HCT116 (cell line): ENCODE data around the gene TBCD. TPM values are rescaled to one million over a fixed set of nuclear protein-coding genes. Genes with fewer than 3 reads are reported as not detected.

Experiments used
- ATAC-seq: fragments of 200-7000 bp; cut with Tn5 transposase; 2 replicates; pipeline ENCODE4 v1.9.1; 2020; ENCODE audit warnings: mild to moderate bottlenecking, moderate library complexity
- BruUV-seq: library from RNA; stranded (reverse); fragments of 400-500 nt; replicated peaks from 2 replicates; lab custom pipeline; 2021; lab: Mats Ljungman, UMichigan
- CTCF ChIA-PET: fragments of 300-600 bp; sonication (Branson Sonifier 250); formaldehyde crosslinking; loops from one replicate; lab custom pipeline; 2021; ENCODE audit warnings: antibody characterized with exemption; lab: Charles Lee
- POLR2A ChIA-PET: fragments of 300-600, 350-600 bp; sonication (Branson Sonifier 250); formaldehyde crosslinking; loops from one replicate; lab custom pipeline; 2021; ENCODE audit warnings: antibody characterized with exemption; lab: Charles Lee
- RAD21 ChIA-PET, 2 experiments: fragments of 300-600 bp; sonication (Branson Sonifier 250); formaldehyde crosslinking; loops; one replicate each; lab custom pipeline; 2023; ENCODE audit warnings: low total read pairs in 2 of 2; ENCODE audit not compliant: uncharacterized antibody in 2 of 2, unreplicated experiment in 2 of 2, low non-redundant PET in 1 of 2; lab: Charles Lee
- DNase-seq: peaks from one replicate; pipeline ENCODE4 v3.0.0-alpha.2; 2010; ENCODE audit warnings: low read depth, low spot score
- H2AFZ ChIP-seq: fragments of 200-600 bp; shearing (Covaris generic), sonication (generic); 2 replicates; pipeline ENCODE4 v1.6.1; 2017; ENCODE audit warnings: low read depth, mixed run types, mixed read lengths, antibody characterized with exemption, low read length; ENCODE audit not compliant: poor library complexity, severe bottlenecking
- H3K27ac ChIP-seq: 2 replicates; pipeline ENCODE4 v1.5.1; 2012; ENCODE audit warnings: low read depth, low read length
- H3K27me3 ChIP-seq: fragments of 200-600 bp; sonication (generic); 2 replicates; pipeline ENCODE4 v1.6.1; 2016; ENCODE audit warnings: mixed run types, low read length, mixed read lengths; ENCODE audit not compliant: insufficient read depth
- H3K36me3 ChIP-seq, 2 experiments: fragments of 200-500 bp in 1 of 2; fragments of 200-600 bp in 1 of 2; sonication (Bioruptor generic) in 1 of 2; sonication (generic) in 1 of 2; 2 replicates each; pipeline versions ENCODE4 v1.5.1 to v1.6.1; 2014 to 2016; ENCODE audit warnings: low read length in 2 of 2, inconsistent platforms in 1 of 2, mixed read lengths in 1 of 2, mixed run types in 1 of 2; ENCODE audit not compliant: insufficient read depth in 2 of 2, control insufficient read depth in 1 of 2
- H3K4me1 ChIP-seq, 2 experiments: fragments of 200-600 bp in 1 of 2; sonication (generic) in 1 of 2; 2 replicates each; pipeline versions ENCODE4 v1.5.1 to v1.6.1; 2012 to 2017; ENCODE audit warnings: low read length in 2 of 2, inconsistent platforms in 1 of 2, mild to moderate bottlenecking in 1 of 2, mixed read lengths in 1 of 2, mixed run types in 1 of 2, moderate library complexity in 1 of 2; ENCODE audit not compliant: insufficient read depth in 2 of 2, control insufficient read depth in 1 of 2
- H3K4me2 ChIP-seq: fragments of 200-600 bp; sonication (generic); 2 replicates; pipeline ENCODE4 v1.6.1; 2017; ENCODE audit warnings: mixed run types, low read length, mixed read lengths
- H3K4me3 ChIP-seq, 2 experiments: fragments of 200-600 bp in 1 of 2; sonication (generic) in 1 of 2; replicated peaks in 1 of 2; 2 replicates each; pipeline ENCODE4 v1.5.1; 2011 to 2016; ENCODE audit warnings: low read length in 2 of 2, control low read depth in 1 of 2, low read depth in 1 of 2, mild to moderate bottlenecking in 1 of 2, mixed read lengths in 1 of 2, mixed run types in 1 of 2
- H3K79me2 ChIP-seq: fragments of 200-600 bp; sonication (generic); 2 replicates; pipeline ENCODE4 v1.6.1; 2017; ENCODE audit warnings: mild to moderate bottlenecking, mixed run types, low read length, moderate library complexity, mixed read lengths; ENCODE audit not compliant: insufficient read depth
- H3K9ac ChIP-seq: fragments of 200-600 bp; sonication (generic); 2 replicates; pipeline ENCODE4 v1.6.1; 2016; ENCODE audit warnings: low read length, mixed read lengths
- H3K9me2 ChIP-seq: fragments of 200-600 bp; sonication (generic), shearing (Covaris generic); 2 replicates; pipeline ENCODE4 v1.6.1; 2017; ENCODE audit warnings: mixed run types, mild to moderate bottlenecking, moderate library complexity; ENCODE audit not compliant: insufficient read depth
- H3K9me3 ChIP-seq, 2 experiments: fragments of 200-500 bp in 1 of 2; fragments of 200-600 bp in 1 of 2; sonication (Bioruptor generic) in 1 of 2; sonication (generic) in 1 of 2; 2 replicates each; pipeline ENCODE4 v1.6.1; 2014 to 2017; ENCODE audit warnings: low read length in 2 of 2, mixed read lengths in 2 of 2, inconsistent platforms in 1 of 2, low read depth in 1 of 2, mild to moderate bottlenecking in 1 of 2, mixed run types in 1 of 2, moderate library complexity in 1 of 2; ENCODE audit not compliant: control insufficient read depth in 1 of 2, insufficient read depth in 1 of 2
- H4K20me1 ChIP-seq: fragments of 200-600 bp; sonication (generic), shearing (Covaris generic); 2 replicates; pipeline ENCODE4 v1.6.1; 2017; ENCODE audit warnings: mixed run types, mild to moderate bottlenecking, moderate library complexity; ENCODE audit not compliant: insufficient read depth
- ATF3 ChIP-seq: IDR thresholded peaks from 2 replicates; pipeline ENCODE4 v1.6.1; 2012
- CTCF ChIP-seq, 3 experiments: fragments of 200-600 bp in 1 of 3; sonication (generic) in 1 of 3; IDR thresholded peaks in 2 of 3; conservative IDR thresholded peaks in 1 of 3; 2 replicates each; pipeline ENCODE4 v1.5.1; 2012 to 2017; ENCODE audit warnings: low read depth in 2 of 3, low read length in 2 of 3, antibody characterized with exemption in 1 of 3, borderline replicate concordance in 1 of 3, control low read depth in 1 of 3, mild to moderate bottlenecking in 1 of 3, mixed read lengths in 1 of 3, mixed run types in 1 of 3, moderate library complexity in 1 of 3; ENCODE audit not compliant: insufficient read depth in 1 of 3
- ELF1 ChIP-seq: IDR thresholded peaks from 2 replicates; pipeline ENCODE4 v1.6.1; 2012; ENCODE audit warnings: low read depth, borderline replicate concordance
- EZH2phosphoT487 ChIP-seq: fragments of 200-600 bp; IDR thresholded peaks from 2 replicates; pipeline ENCODE4 v1.6.1; 2018; ENCODE audit warnings: antibody characterized with exemption, borderline replicate concordance
- FOSL1 ChIP-seq: IDR thresholded peaks from 2 replicates; pipeline ENCODE4 v1.6.1; 2012; ENCODE audit warnings: low read depth
- MAX ChIP-seq: IDR thresholded peaks from 2 replicates; pipeline ENCODE4 v1.6.1; 2012
- POLR2A ChIP-seq: IDR thresholded peaks from 2 replicates; pipeline ENCODE4 v1.7.0; 2011; ENCODE audit warnings: borderline replicate concordance; ENCODE audit not compliant: insufficient read depth, insufficient read length; ENCODE audit errors: extremely low read depth
- POLR2AphosphoS5 ChIP-seq: IDR thresholded peaks from 2 replicates; pipeline ENCODE4 v1.6.1; 2011; ENCODE audit warnings: mild to moderate bottlenecking, low read depth, low read length, moderate library complexity
- RAD21 ChIP-seq: IDR thresholded peaks from 2 replicates; pipeline ENCODE4 v1.6.1; 2012; ENCODE audit warnings: low read depth, mild to moderate bottlenecking
- SIN3A ChIP-seq: IDR thresholded peaks from 2 replicates; pipeline ENCODE4 v1.6.1; 2012; ENCODE audit warnings: low read depth
- SRF ChIP-seq: IDR thresholded peaks from 2 replicates; pipeline ENCODE4 v1.6.1; 2012; ENCODE audit warnings: low read depth
- YY1 ChIP-seq: IDR thresholded peaks from 2 replicates; pipeline ENCODE4 v1.6.1; 2011; ENCODE audit warnings: low read length, low read depth, moderate library complexity, mild to moderate bottlenecking; ENCODE audit not compliant: insufficient replicate concordance; ENCODE audit errors: extremely low read depth
- ZBTB33 ChIP-seq: IDR thresholded peaks from 2 replicates; pipeline ENCODE4 v1.6.1; 2011; ENCODE audit warnings: mild to moderate bottlenecking, low read length, moderate library complexity; ENCODE audit not compliant: insufficient replicate concordance; ENCODE audit errors: extremely low read depth
- intact Hi-C: fragments of 100-400 bp; cut with micrococcal nuclease; formaldehyde crosslinking; loops from 2 replicates; pipeline ENCODE4 v1.10.0; 2022
- total RNA-seq: library from RNA; stranded (reverse); gene quantifications from one replicate; pipeline ENCODE4 v1.2.1, GENCODE V29; 2021; ENCODE audit not compliant: unreplicated experiment

Gene TBCD
- total RNA-seq, 1 experiment from 2014 or later = 152 TPM

GRCh38 chr17:82794781-82795482 is 43.1 kb downstream of the TBCD start:
- Histone ChIP-seq H3K27ac (no peak overlapping the region), H3K4me3 (no peak overlapping the region), H3K9ac (no peak overlapping the region), H3K9me2 (no peaks in the 10 kb centered on the region), H3K4me2 (no peak overlapping the region), H2AFZ (no peak overlapping the region), H4K20me1 (no peaks in the 10 kb centered on the region), H3K79me2 (peaks cover 46% of the 10 kb centered on the region), H3K9me3 (no peaks in the 10 kb centered on the region), H3K4me1 (peaks cover 0 to 5% of the 10 kb centered on the region in 2 experiments; a peak in 1 of 4 replicates), H3K36me3 (peaks cover 2 to 8% of the 10 kb centered on the region in 2 experiments; a peak in 2 of 4 replicates), H3K27me3 (no peaks in the 10 kb centered on the region)
- TF ChIP-seq SRF = no peak
- TF ChIP-seq RAD21 = no peak
- TF ChIP-seq MAX = no peak
- no peak for TF ChIP-seq FOSL1
- no peak for TF ChIP-seq EZH2phosphoT487
- no peak for TF ChIP-seq POLR2A
- TF ChIP-seq POLR2AphosphoS5 = no peak
- no peak for TF ChIP-seq YY1
- TF ChIP-seq SIN3A = no peak
- TF ChIP-seq ELF1 = no peak
- no peak for TF ChIP-seq ATF3
- no peak for TF ChIP-seq ZBTB33
- no peak for TF ChIP-seq CTCF (IDR thresholded peaks at IDR 0.05 in 2 of 3, conservative IDR thresholded peaks at IDR 0.05 in 1 of 3; ENCODE audit: borderline replicate concordance in 1 of 3, insufficient read depth in 1 of 3, low read depth in 2 of 3, low read length in 2 of 3)
- RAD21 ChIA-PET = no interaction called here
- no TSS peak for BruUV-seq
- ATAC-seq (no peak), DNase-seq (no peak)
- CTCF ChIA-PET = no interaction called here
- POLR2A ChIA-PET = no interaction called here
- intact Hi-C loops = no loop called here
